ENCODE results near the gene MEP1B.
"Not testable (repeated sequence)": the region's sequence is repeated elsewhere in the genome, so short reads cannot be mapped to it uniquely, and the experiment has no call there.

- TF ChIP-seq POLR2A (IDR thresholded peaks at IDR 0.05; ENCODE audit: low read depth, low read length); TAF1 (IDR thresholded peaks at IDR 0.05; ENCODE audit: borderline replicate concordance, low read depth, low read length): not testable (repeated sequence)
Measured at GRCh38 chr18:32158631-32159030, 31.2 kb upstream of the MEP1B start.
